Measurements from ENCODE around the gene KIAA1328.

GRCh38 chr18:37275237-37275741 is 446.4 kb downstream of the KIAA1328 start:
- TF ChIP-seq, protein P1, sequence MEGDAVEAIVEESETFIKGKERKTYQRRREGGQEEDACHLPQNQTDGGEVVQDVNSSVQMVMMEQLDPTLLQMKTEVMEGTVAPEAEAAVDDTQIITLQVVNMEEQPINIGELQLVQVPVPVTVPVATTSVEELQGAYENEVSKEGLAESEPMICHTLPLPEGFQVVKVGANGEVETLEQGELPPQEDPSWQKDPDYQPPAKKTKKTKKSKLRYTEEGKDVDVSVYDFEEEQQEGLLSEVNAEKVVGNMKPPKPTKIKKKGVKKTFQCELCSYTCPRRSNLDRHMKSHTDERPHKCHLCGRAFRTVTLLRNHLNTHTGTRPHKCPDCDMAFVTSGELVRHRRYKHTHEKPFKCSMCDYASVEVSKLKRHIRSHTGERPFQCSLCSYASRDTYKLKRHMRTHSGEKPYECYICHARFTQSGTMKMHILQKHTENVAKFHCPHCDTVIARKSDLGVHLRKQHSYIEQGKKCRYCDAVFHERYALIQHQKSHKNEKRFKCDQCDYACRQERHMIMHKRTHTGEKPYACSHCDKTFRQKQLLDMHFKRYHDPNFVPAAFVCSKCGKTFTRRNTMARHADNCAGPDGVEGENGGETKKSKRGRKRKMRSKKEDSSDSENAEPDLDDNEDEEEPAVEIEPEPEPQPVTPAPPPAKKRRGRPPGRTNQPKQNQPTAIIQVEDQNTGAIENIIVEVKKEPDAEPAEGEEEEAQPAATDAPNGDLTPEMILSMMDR (IDR thresholded peaks at IDR 0.05): no peak
- no peak for TF ChIP-seq POLR2A (IDR thresholded peaks at IDR 0.05)

Measured in lower leg skin (tissue), 3 donors.